Ishikawa (cell line): ENCODE measurements around the gene BIRC7.

ENCODE experiments used
- CEBPB ChIP-seq: IDR thresholded peaks from 2 replicates; pipeline ENCODE4 v1.6.1; 2012
- CREB1 ChIP-seq: IDR thresholded peaks from 2 replicates; pipeline ENCODE4 v1.6.1; 2012; ENCODE audit warnings: low read depth
- EGR1 ChIP-seq: IDR thresholded peaks from 2 replicates; pipeline ENCODE4 v1.6.1; 2012
- EP300 ChIP-seq: IDR thresholded peaks from 2 replicates; pipeline ENCODE4 v1.6.1; 2012; ENCODE audit warnings: borderline replicate concordance
- FOXM1 ChIP-seq: IDR thresholded peaks from 2 replicates; pipeline ENCODE4 v1.6.1; 2012; ENCODE audit warnings: low read depth, borderline replicate concordance
- MAX ChIP-seq: IDR thresholded peaks from 2 replicates; pipeline ENCODE4 v1.6.1; 2012
- NFIC ChIP-seq: IDR thresholded peaks from 2 replicates; pipeline ENCODE4 v1.6.1; 2012
- RAD21 ChIP-seq: IDR thresholded peaks from 2 replicates; pipeline ENCODE4 v1.6.1; 2012; ENCODE audit warnings: low read depth
- REST ChIP-seq: IDR thresholded peaks from 2 replicates; pipeline ENCODE4 v1.6.1; 2012; ENCODE audit warnings: low read depth, mild to moderate bottlenecking
- TAF1 ChIP-seq: IDR thresholded peaks from 2 replicates; pipeline ENCODE4 v1.6.1; 2012; ENCODE audit warnings: low read depth, mild to moderate bottlenecking
- TCF12 ChIP-seq: IDR thresholded peaks from 2 replicates; pipeline ENCODE4 v1.6.1; 2012; ENCODE audit warnings: low read depth
- TEAD4 ChIP-seq: IDR thresholded peaks from 2 replicates; pipeline ENCODE4 v1.6.1; 2012
- USF1 ChIP-seq: IDR thresholded peaks from 2 replicates; pipeline ENCODE4 v1.6.1; 2012
- YY1 ChIP-seq: IDR thresholded peaks from 2 replicates; pipeline ENCODE4 v1.6.1; 2012; ENCODE audit warnings: low read depth
- ZBTB7A ChIP-seq: IDR thresholded peaks from 2 replicates; pipeline ENCODE4 v1.6.1; 2012; ENCODE audit warnings: low read depth

BIRC7 gene

DNA sequence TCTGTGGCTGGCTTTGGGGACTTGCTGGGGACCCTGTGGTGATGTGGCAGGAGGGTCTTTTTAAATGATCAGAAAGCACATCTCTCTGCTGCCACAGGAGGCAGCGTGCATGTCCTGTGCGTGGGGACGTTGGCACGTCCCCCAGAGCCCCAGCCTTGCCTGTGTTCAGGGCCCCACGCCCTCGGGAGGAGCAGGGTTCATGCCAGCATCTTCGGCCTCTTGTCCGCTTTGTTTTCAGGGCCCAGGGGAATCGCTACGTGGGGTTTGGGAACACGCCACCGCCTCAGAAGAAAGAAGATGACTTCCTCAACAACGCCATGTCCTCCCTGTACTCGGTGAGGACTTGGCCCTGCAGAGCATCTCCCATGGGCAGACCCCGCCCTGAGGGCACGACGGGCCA lies 43.0 kb downstream of the BIRC7 start:
- TF ChIP-seq YY1 (no peak), RAD21 (no peak), USF1 (no peak), TAF1 (no peak), REST (no peak), CEBPB (no peak), FOXM1 (no peak), CREB1 (no peak), NFIC (no peak), TCF12 (no peak)

- TF ChIP-seq REST: no peak
- no peak for TF ChIP-seq TEAD4
- no peak for TF ChIP-seq EP300
- no peak for TF ChIP-seq RAD21
- no peak for TF ChIP-seq USF1
- no peak for TF ChIP-seq TAF1
- TF ChIP-seq MAX: no peak
- TF ChIP-seq YY1: no peak
- TF ChIP-seq TCF12: no peak
- TF ChIP-seq EGR1: no peak
- no peak for TF ChIP-seq ZBTB7A
- no peak for TF ChIP-seq NFIC
- TF ChIP-seq CEBPB: no peak
- no peak for TF ChIP-seq FOXM1
- no peak for TF ChIP-seq CREB1
Observed at GRCh38 chr20:63279931-63280330, 44.2 kb downstream of the BIRC7 start.

GRCh38 chr20:63280371-63280770 lies 44.7 kb downstream of the BIRC7 start:
- TF ChIP-seq CEBPB (no peak), YY1 (no peak), USF1 (no peak), EGR1 (no peak), FOXM1 (no peak), TEAD4 (no peak), MAX (no peak), RAD21 (no peak), NFIC (no peak), CREB1 (no peak), TCF12 (no peak), ZBTB7A (no peak), TAF1 (no peak), REST (no peak), EP300 (no peak)

DNA sequence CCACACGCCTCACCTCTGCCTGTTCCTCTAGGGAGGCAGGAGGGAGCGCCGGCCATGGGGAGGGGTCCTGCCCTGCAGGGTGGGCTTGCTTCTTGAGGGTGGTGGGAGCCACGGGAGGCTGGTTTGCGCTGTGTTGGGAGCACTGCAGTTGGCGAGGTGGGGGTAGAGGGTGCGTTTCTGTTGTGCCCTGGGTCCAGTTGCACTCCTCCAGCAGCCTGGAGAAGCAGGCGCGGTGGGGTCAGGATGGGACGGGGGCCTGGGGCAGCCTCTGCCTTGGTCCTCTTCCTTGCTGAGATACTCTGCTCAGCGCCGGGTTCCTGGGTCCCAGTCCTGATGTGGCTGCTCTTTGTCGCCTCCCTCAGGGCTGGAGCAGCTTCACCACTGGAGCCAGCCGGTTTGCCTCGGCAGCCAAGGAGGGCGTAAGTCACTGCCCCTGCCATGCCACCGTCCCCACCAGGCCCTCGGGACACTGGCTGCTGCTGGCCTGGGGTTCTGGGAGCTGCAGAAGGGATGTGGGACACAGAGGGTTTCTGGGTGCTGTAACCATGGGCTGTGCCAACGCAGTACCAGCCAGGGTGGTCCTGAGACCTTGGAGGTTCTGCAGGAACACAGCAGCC lies 45.3 kb downstream of the BIRC7 start:
- TF ChIP-seq ZBTB7A (0 out of 2 replicates have a peak, but pooled peaks have one; percentile 36), MAX (no peak), FOXM1 (no peak), NFIC (no peak), TAF1 (no peak), TCF12 (no peak), RAD21 (peak; percentile 24; the same call in 1 of the 2 replicates), EP300 (no peak)
